Activated CD4-positive, alpha-beta memory T cell treated with anti-CD3 and anti-CD28 coated beads for 36 hours (primary cell): ENCODE results near the gene BSN. TPM values are rescaled to one million over a fixed set of nuclear protein-coding genes. Genes with fewer than 3 reads are reported as not detected.

Experiments used
- CTCF ChIA-PET: fragments of 350-600 bp; sonication (Branson Sonifier 250); formaldehyde crosslinking; loops from one replicate; lab custom pipeline; 2021; ENCODE audit warnings: antibody characterized with exemption, inconsistent platforms; lab: Charles Lee
- POLR2A ChIA-PET: fragments of 350-600 bp; sonication (Branson Sonifier 250); formaldehyde crosslinking; loops from one replicate; lab custom pipeline; 2021; ENCODE audit warnings: antibody characterized with exemption; lab: Charles Lee
- DNase-seq: peaks from one replicate; pipeline ENCODE4 v3.0.0-alpha.2; 2020
- H3K27ac Mint-ChIP-seq: one replicate; pipeline ENCODE4 v1.8.0; 2021; ENCODE audit warnings: mixed read lengths
- H3K27me3 Mint-ChIP-seq: one replicate; pipeline ENCODE4 v1.8.0; 2021; ENCODE audit warnings: mixed read lengths
- H3K36me3 Mint-ChIP-seq: one replicate; pipeline ENCODE4 v1.8.0; 2021; ENCODE audit warnings: mixed read lengths
- H3K4me1 Mint-ChIP-seq: one replicate; pipeline ENCODE4 v1.8.0; 2021; ENCODE audit warnings: low read depth, mixed read lengths
- H3K4me3 Mint-ChIP-seq: one replicate; pipeline ENCODE4 v1.8.0; 2021; ENCODE audit warnings: mild to moderate bottlenecking, mixed read lengths
- H3K9me3 Mint-ChIP-seq: one replicate; pipeline ENCODE4 v1.8.0; 2021; ENCODE audit warnings: mixed read lengths
- intact Hi-C: fragments of 100-400 bp; cut with micrococcal nuclease; formaldehyde crosslinking; loops from one replicate; pipeline ENCODE4 v1.15.1; 2023
- total RNA-seq, 2 experiments: library from RNA; stranded (reverse); gene quantifications; one replicate each; pipeline ENCODE4 v1.2.3, GENCODE V29; 2021

Gene BSN
- total RNA-seq, 2 experiments from 2014 or later: 0.05 to 0.07 TPM

- no peaks in the 10 kb centered on the region for H3K9me3 Mint-ChIP-seq
- ChIA-PET POLR2A (no interaction called here), CTCF (no interaction called here)
- intact Hi-C loops: loop anchor here (5.0 kb wide), 1 partner anchor 141 kb away; the partner anchor contains the start of gene TRAIP
- no peak overlapping the region for H3K4me3 Mint-ChIP-seq
- no peaks in the 10 kb centered on the region for H3K27me3 Mint-ChIP-seq
- DNase-seq: no peak
- H3K27ac Mint-ChIP-seq: no peak overlapping the region
- H3K4me1 Mint-ChIP-seq: peaks cover 22% of the 10 kb centered on the region
- peaks cover 15% of the 10 kb centered on the region for H3K36me3 Mint-ChIP-seq
Measured at GRCh38 chr3:49716691-49717210, 162.5 kb downstream of the BSN start.

- H3K9me3 Mint-ChIP-seq: no peaks in the 10 kb centered on the region
- CTCF ChIA-PET: interaction anchor here (0.8 kb wide), 1 partner anchor 14 kb away, joined by 3 read pairs; no protein-coding TSS in a partner anchor
- H3K27me3 Mint-ChIP-seq: no peaks in the 10 kb centered on the region
- H3K36me3 Mint-ChIP-seq: peaks cover 19% of the 10 kb centered on the region
- POLR2A ChIA-PET: no interaction called here
- intact Hi-C loops: loop anchor here (5.0 kb wide), 1 partner anchor 140 kb away; the partner anchor contains the start of gene TRAIP
- no peak overlapping the region for H3K27ac Mint-ChIP-seq
- H3K4me3 Mint-ChIP-seq: no peak overlapping the region
- H3K4me1 Mint-ChIP-seq: peaks cover 25% of the 10 kb centered on the region
- no peak for DNase-seq
Measured at GRCh38 chr3:49717211-49717958, 163.1 kb downstream of the BSN start.

GRCh38 chr3:49717959-49718857 lies 163.9 kb downstream of the BSN start:
- Mint-ChIP-seq H3K27me3 (no peaks in the 10 kb centered on the region), H3K9me3 (no peaks in the 10 kb centered on the region), H3K27ac (peak overlapping the region; percentile 8), H3K36me3 (peaks cover 25% of the 10 kb centered on the region), H3K4me3 (peak overlapping the region; percentile 76), H3K4me1 (peaks cover 32% of the 10 kb centered on the region)
- DNase-seq: no peak
- ChIA-PET CTCF (interaction anchor here (0.8 to 2.3 kb wide), 5 partner anchors 11 to 178 kb away, joined by 3 to 8 read pairs (median 5); no protein-coding TSS in a partner anchor), POLR2A (interaction anchor here (0.7 to 1.1 kb wide), 2 partner anchors 10 to 87 kb away, joined by 3 to 4 read pairs; no protein-coding TSS in a partner anchor)
- intact Hi-C loops: loop anchor here (5.0 kb wide), 1 partner anchor 139 kb away; the partner anchor contains the start of gene TRAIP

GRCh38 chr3:49718858-49719213 lies 164.6 kb downstream of the BSN start:
- H3K36me3 Mint-ChIP-seq: peaks cover 27% of the 10 kb centered on the region
- no peaks in the 10 kb centered on the region for H3K27me3 Mint-ChIP-seq
- intact Hi-C loops: loop anchor here (5.0 kb wide), 1 partner anchor 138 kb away; the partner anchor contains the start of gene TRAIP
- no peak for DNase-seq
- POLR2A ChIA-PET: interaction anchor here (1.1 kb wide), 1 partner anchor 87 kb away, joined by 3 read pairs; no protein-coding TSS in a partner anchor
- CTCF ChIA-PET: interaction anchor here (1.2 to 2.3 kb wide), 5 partner anchors 10 to 179 kb away, joined by 3 to 8 read pairs (median 5); no protein-coding TSS in a partner anchor
- H3K27ac Mint-ChIP-seq: peak overlapping the region; percentile 38
- peaks cover 33% of the 10 kb centered on the region for H3K4me1 Mint-ChIP-seq
- H3K9me3 Mint-ChIP-seq: no peaks in the 10 kb centered on the region
- peak overlapping the region; percentile 76 for H3K4me3 Mint-ChIP-seq

GRCh38 chr3:49719214-49719884 lies 165.1 kb downstream of the BSN start, which contains the start of gene AMIGO3:
Gene AMIGO3, minus strand, starts transcription at chr3:49719684. Its CDS starts 219 bp downstream, at chr3:49719465.
- no peaks in the 10 kb centered on the region for H3K9me3 Mint-ChIP-seq
- peak within 1 kb of the TSS; percentile 76 for H3K4me3 Mint-ChIP-seq
- intact Hi-C loops: loop anchor here (5.0 kb wide), 1 partner anchor 138 kb away; the partner anchor contains the start of gene TRAIP
- peak within 1 kb of the TSS; percentile 38 for H3K27ac Mint-ChIP-seq
- no peaks in the 10 kb centered on the region for H3K27me3 Mint-ChIP-seq
- ChIA-PET CTCF (interaction anchor here (0.6 to 2.3 kb wide), 8 partner anchors 10 to 1156 kb away, joined by 3 to 8 read pairs (median 4); partner anchors contain the start of genes MST1 and RNF123), POLR2A (interaction anchor here (1.1 kb wide), 1 partner anchor 86 kb away, joined by 3 read pairs; no protein-coding TSS in a partner anchor)
- peaks cover 35% of the 10 kb centered on the region for H3K4me1 Mint-ChIP-seq
- peak; percentile 94 for DNase-seq
- H3K36me3 Mint-ChIP-seq: peaks cover 27% of the 10 kb centered on the region

Other genes starting within 250 kb of the BSN start
- gene USP4, start 214.4 kb upstream of the BSN start, total RNA-seq: 10 to 100 TPM; 79.4 to 79.7 TPM
- gene GPX1, start 196.1 kb upstream of the BSN start, total RNA-seq: 100 to 1,000 TPM; 176 to 177 TPM
- gene RHOA, start 142.5 kb upstream of the BSN start, total RNA-seq: 100 to 1,000 TPM; 497 to 514 TPM
- gene TCTA, start 142.1 kb upstream of the BSN start, total RNA-seq: 10 to 100 TPM in 1 of 2 experiments, 1 to 10 TPM in 1; 9.5 to 10.9 TPM
- 1 to 10 TPM; 2.4 to 2.6 TPM for gene AMT, start 132.0 kb upstream of the BSN start, total RNA-seq
- 10 to 100 TPM; 12.0 to 12.8 TPM for gene NICN1, start 125.2 kb upstream of the BSN start, total RNA-seq
- 1 to 10 TPM; 9.4 to 9.6 TPM for gene DAG1, start 84.2 kb upstream of the BSN start, total RNA-seq
- gene APEH, start 119.9 kb downstream of the BSN start, total RNA-seq: 100 to 1,000 TPM; 141 to 143 TPM
- gene MST1, start 135.0 kb downstream of the BSN start, total RNA-seq: 1 to 10 TPM; 8.1 to 8.2 TPM
- gene RNF123, start 135.1 kb downstream of the BSN start, total RNA-seq: 10 to 100 TPM; 21.0 to 29.7 TPM
- gene AMIGO3, start 165.2 kb downstream of the BSN start, total RNA-seq: not detected
- 10 to 100 TPM; 41.0 to 45.4 TPM for gene GMPPB, start 169.5 kb downstream of the BSN start, total RNA-seq
- gene IP6K1, start 232.1 kb downstream of the BSN start, total RNA-seq: 10 to 100 TPM; 28.8 to 29.3 TPM
- under 1 TPM in 1 of 2 experiments, not detected in 1; 0.22 TPM for gene CDHR4, start 245.4 kb downstream of the BSN start, total RNA-seq
- 1 to 10 TPM; 1.0 to 1.2 TPM for gene INKA1, start 248.8 kb downstream of the BSN start, total RNA-seq